ENCODE measurements around the gene DCLRE1C.

DNA sequence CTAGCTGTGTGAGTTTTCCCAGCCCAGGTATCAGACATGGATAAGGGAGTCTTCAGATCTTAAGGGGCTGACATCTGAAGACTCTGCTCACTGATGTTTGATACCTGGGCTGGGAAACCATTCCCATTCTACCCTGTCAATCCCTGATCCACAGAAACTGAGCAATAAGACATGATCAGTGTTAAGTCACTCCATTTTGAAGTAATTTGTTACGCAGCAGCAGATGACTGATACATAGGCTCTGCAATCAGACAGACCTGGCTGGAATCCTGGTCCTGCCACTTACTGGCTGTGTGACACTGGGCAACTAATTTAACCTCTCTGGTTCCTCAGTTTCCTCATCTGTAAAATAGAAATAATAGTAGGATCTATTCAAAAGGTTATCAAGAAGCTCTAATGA lies 6.6 kb downstream of the DCLRE1C start:
- TF ChIP-seq, protein P1, sequence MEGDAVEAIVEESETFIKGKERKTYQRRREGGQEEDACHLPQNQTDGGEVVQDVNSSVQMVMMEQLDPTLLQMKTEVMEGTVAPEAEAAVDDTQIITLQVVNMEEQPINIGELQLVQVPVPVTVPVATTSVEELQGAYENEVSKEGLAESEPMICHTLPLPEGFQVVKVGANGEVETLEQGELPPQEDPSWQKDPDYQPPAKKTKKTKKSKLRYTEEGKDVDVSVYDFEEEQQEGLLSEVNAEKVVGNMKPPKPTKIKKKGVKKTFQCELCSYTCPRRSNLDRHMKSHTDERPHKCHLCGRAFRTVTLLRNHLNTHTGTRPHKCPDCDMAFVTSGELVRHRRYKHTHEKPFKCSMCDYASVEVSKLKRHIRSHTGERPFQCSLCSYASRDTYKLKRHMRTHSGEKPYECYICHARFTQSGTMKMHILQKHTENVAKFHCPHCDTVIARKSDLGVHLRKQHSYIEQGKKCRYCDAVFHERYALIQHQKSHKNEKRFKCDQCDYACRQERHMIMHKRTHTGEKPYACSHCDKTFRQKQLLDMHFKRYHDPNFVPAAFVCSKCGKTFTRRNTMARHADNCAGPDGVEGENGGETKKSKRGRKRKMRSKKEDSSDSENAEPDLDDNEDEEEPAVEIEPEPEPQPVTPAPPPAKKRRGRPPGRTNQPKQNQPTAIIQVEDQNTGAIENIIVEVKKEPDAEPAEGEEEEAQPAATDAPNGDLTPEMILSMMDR (IDR thresholded peaks at IDR 0.05): no peak
- TF ChIP-seq EZH2phosphoT487 (IDR thresholded peaks at IDR 0.05; ENCODE audit: borderline replicate concordance, low read depth): no peak
- no peak for TF ChIP-seq SIN3A (IDR thresholded peaks at IDR 0.05; ENCODE audit: borderline replicate concordance, low read depth, low read length)
- no peak for TF ChIP-seq EP300 (IDR thresholded peaks at IDR 0.05; ENCODE audit: borderline replicate concordance in 1 of 2, low read depth in 1 of 2, low read length in 1 of 2)
- TF ChIP-seq, protein P2, sequence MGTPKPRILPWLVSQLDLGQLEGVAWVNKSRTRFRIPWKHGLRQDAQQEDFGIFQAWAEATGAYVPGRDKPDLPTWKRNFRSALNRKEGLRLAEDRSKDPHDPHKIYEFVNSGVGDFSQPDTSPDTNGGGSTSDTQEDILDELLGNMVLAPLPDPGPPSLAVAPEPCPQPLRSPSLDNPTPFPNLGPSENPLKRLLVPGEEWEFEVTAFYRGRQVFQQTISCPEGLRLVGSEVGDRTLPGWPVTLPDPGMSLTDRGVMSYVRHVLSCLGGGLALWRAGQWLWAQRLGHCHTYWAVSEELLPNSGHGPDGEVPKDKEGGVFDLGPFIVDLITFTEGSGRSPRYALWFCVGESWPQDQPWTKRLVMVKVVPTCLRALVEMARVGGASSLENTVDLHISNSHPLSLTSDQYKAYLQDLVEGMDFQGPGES (IDR thresholded peaks at IDR 0.05; ENCODE audit: low read depth, low read length): no peak
- TF ChIP-seq GATA2 (CRISPR knock-in tag; IDR thresholded peaks at IDR 0.05): no peak
- TF ChIP-seq, protein P3, sequence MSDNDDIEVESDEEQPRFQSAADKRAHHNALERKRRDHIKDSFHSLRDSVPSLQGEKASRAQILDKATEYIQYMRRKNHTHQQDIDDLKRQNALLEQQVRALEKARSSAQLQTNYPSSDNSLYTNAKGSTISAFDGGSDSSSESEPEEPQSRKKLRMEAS (IDR thresholded peaks at IDR 0.05; ENCODE audit: low read depth): no peak

All from SK-N-SH (cell line).